NCI-H82 (cell line): ENCODE results near the gene FEZF1.

ENCODE experiments used
- DNase-seq: peaks from one replicate; lab custom pipeline; 2025; lab: John Stamatoyannopoulos, UW

The FEZF1 gene

DNA sequence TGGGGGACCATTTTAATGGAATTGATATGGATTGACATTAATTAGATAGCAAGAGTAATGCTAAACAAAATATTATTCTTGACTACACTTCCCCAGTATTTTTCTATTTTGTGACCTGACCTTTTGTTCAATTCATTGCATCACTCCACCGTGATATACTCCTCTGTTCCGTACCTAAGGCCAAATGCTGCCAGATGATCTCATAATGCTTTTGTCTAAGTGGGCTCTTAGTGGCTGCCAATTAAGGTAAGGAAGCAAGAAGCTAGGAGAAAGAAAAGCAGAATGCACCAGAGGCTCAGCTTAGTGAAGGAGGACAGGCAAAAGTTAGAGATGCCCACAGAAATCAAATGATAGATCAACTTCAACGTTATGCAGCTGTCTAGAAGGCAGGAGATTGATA, 36.4 kb downstream of the FEZF1 start:
- DNase-seq = peak; percentile 57

DNA sequence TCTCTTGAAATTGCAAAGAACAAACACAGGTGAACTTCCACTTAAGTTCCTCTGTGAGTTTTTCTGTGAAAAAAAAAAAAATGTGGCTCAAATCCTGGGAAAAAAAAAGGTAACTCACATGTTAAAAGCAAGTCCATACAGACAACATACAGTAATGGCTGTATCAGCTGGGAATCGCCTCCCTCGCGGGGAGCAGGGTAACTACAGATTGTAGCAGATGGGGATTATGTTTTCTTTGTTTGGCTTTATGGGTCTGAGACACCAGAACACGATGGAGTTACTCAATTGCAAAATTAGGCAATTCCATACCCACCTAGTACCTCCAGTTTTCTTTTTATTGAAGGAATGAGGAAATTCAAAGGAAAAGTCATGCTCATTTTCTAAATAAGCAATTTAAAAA, 42.3 kb downstream of the FEZF1 start:
- DNase-seq = peak; percentile 93

DNA sequence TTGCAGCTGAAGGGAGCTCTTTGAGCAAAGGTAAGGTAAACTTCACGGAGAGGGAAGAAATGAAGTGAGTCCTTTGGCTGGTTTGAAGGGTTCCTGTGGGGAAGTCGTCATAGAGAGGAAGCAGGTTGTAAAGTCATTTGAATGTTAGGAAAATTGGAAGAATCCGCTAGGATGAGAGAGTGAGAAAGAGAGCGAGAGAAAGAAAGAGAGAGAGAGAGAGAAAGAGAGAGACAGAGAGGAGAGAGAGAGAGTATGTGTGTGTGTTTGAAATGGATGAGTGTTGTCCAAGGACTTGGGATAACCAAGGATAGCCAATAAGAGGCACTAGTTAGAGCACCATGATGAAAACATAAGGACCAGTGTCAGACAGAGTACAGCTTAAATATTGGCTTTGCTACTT, 43.1 kb downstream of the FEZF1 start:
- peak; percentile 28 for DNase-seq

DNA sequence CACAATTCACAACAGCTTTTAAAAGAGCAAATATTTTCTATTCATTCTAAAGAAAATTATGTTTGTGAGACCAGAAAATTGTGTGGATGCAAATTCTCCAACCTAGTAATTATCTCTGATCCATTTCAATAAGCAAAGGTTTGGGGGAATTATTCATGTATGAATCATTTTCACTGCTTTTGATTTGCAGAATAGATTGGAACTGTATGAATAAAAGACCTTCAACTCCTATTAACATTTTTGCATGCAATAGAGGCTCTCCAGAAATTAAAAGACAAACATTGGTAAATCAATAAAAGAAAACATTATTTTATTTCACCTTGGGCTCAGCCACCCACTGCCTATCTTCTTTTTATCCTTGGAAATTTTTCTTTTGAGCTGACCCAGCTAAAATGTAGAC, 43.5 kb downstream of the FEZF1 start:
- DNase-seq = no peak

DNA sequence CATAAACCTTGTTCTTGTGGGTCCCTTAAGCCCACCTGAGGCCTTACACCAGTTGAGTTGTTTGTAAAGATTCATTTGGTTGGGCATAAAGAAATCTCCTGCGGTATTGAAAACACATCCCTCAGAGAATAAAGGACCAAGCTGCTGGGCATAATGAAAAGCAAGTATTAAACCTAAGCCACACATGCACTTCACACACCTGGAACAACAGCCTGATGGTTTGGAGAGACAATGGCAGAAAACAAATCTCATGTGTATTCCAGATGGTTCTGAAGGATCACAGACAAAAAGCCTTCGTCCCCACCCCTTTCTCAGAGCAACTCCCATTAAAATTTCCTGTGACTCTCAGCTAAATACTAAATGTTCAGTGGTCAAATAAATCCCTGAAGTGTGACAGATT, 44.2 kb downstream of the FEZF1 start:
- peak; percentile 40 for DNase-seq

DNA sequence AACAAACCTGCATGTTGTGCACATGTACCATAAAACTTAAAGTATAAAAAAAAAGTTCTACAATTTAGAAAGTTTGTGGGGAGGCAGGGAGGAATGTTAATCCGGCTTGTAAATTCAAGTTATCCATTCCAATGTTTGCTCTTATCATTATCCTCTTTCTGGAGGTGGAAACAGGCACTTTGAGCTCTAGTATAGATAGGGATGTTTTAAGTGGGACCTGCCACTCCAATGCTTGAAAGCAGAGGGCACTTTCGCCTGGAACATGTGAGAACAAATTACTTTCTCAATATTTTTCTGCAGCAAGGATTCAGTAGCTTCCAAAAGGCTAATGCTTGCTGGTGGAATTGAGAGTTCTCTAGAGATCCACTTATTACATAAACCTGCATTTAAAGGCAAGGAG, 45.6 kb downstream of the FEZF1 start:
- no peak for DNase-seq

DNA sequence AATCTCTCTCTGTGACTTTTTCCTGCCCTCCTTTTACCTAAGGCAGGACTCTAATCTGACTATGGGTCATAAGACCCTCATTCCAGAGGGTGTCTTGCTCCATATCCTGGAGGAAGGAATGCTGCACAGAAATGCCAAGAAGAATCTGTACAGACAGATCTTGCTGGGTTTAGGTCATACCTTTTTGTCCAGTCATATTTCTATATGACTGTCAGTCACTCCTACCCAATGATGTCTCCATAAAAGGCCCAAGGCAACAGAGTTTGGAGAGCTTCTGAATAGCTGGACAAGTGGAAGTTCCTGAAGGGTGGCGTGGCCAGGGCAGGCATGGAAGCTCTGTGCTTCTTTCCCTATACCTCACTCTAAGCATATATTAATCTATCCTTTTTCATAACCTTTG, 47.5 kb downstream of the FEZF1 start:
- DNase-seq = no peak

DNA sequence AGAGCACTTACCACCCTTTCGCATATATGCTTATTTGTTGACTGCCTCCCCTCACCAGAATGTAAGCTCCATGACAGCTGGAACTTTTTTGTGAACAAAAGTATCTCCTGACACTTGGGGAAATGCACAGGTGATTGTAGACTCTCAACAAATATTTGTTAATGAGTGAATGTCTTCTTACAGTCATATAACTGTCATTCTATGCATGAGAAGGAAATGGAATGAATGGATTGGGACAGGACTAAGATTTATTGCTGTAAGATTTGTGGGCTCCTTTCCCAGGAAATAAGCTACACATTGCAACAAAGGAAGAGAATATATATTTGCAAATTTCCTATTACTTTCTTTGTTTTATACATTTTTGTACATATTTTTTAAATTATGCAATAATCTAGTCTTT, 48.5 kb downstream of the FEZF1 start:
- no peak for DNase-seq

DNA sequence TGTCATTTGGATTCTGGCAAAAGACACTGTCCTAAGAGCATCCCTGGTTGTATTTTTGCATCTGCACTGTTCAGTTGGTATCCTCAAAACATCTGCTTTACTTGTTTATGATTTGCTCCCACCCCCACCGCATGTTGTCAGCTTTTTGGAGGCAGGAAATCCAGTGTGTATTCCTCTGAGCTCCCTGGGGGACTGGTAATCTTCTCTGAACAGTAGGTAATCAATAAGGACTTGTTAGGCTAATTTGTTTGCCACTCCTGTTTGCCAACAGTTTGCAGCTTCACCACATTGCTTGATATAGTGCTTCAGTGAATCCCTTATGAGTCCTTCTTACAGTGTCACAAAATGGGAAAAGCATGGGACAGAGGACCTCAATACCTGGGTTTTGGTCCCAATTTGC, 49.1 kb downstream of the FEZF1 start:
- peak; percentile 90 for DNase-seq
